ENCODE results near the gene SLIT3.

SLIT3 gene

DNA sequence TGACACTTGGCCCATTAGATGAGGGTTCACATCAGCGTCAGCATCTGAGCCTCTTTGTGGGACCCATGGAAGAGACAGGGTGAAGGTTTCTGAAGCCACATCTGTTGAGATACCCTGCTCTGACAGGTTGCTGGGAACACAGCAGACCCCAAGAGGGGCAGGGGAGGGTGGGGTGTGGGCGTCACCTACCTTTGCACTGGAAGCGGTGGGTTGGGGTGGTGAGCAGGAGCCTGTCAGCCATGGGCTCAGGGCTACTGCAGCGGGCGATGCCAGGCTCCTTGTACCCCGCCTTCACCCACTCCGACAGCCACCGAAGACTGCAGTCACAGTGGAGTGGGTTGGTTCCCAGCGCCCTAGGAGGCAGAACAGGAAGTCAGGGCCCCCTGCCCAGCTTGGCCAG, 590.2 kb downstream of the SLIT3 start:
- FAIRE-seq: no peak

GRCh38 chr5:168707716-168708695, 592.9 kb downstream of the SLIT3 start:
- FAIRE-seq: no peak

DNA sequence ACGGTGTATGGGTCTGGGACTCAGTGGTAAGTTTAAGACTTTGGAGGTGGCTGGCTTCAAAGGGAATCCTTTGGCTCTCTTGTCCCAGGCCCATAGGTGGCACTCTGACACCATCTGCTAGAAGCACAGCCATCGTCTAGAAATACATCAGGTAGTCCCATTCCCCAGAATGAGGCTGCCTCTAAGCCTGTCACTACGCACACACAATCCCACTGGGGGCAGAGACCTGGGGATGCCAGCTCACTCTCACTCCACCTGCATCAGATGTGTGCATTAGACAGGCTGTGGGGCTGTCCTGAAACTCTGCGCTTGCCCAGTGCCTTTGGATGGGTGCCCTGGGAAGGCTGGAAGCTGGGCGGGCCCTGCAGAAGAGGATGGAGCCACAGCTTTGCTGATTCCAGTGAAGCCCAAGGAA, 594.3 kb downstream of the SLIT3 start:
- no peak for FAIRE-seq

DNA sequence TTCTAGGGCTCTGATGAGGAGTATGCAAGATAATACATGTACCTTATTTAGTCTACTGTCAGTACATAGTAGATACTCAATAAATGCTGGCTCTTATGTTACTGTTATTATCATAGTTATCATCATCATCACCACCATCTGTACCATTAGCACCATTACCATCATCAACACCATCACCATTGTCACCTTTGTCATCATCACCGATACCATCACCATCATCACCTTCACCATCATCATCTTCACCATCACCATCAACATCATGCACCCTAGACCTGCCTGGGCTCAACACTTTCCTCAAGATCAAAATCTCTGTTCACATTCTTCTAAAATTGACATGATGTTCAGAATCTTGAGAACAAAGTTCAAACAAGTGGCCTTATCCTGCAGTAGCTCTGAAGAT, 595.6 kb downstream of the SLIT3 start:
- no peak for FAIRE-seq

- no peak for FAIRE-seq
These were observed 598.4 kb downstream of the SLIT3 start for GRCh38 chr5:168702511-168702910.

GRCh38 chr5:168701641-168702040, 599.3 kb downstream of the SLIT3 start:
- FAIRE-seq: no peak

GRCh38 chr5:168699002-168699401, 601.9 kb downstream of the SLIT3 start:
- no peak for FAIRE-seq

- no peak for FAIRE-seq
These were observed 603.8 kb downstream of the SLIT3 start for GRCh38 chr5:168697034-168697720.

- no peak for FAIRE-seq
These were observed 604.3 kb downstream of the SLIT3 start for GRCh38 chr5:168696611-168697010.

DNA sequence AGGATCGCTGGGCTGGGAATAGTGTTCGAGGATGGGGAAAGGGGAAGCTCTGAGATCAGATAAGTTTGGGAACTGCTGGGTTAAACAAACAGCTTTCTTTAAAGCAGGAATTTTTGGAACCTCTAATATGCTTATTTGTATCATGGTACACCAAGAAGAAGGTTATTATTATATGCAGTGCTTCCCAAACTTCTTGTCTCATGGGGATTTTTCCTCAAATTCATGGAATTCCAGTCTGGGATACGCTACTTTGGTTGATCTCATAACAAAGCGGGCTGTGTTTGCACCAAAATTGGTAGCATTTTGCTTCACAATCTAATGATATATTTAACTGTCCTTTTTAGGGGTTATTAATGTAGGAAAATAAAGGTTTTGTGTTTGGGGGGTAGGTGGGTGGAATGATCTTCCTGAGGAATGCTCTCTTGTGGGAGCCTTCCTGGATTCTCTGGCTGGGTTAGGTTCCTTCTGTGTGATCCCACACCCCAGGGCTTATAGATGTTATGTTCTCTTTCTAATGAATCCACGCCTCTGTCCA, 605.6 kb downstream of the SLIT3 start:
- FAIRE-seq: no peak

DNA sequence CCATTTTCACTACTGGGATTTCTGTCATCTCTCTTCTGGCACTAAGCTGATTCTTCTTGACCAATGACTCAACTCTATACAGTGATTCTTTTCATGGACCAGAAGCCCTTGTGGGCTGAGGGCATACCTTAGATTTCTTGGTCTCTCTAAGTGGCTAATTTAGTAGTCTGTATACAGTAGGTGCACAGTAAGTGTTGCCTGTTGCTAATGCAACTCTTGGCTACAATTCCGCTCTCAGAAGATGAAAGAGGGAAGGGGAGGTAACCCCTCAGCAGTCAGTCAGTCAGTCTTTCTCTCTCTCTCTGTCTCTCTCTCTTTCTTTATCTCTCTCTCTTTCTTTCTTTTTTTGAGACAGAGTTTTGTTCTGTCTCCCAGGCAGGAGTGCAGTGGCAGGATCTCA, 606.6 kb downstream of the SLIT3 start:
- FAIRE-seq: no peak

DNA sequence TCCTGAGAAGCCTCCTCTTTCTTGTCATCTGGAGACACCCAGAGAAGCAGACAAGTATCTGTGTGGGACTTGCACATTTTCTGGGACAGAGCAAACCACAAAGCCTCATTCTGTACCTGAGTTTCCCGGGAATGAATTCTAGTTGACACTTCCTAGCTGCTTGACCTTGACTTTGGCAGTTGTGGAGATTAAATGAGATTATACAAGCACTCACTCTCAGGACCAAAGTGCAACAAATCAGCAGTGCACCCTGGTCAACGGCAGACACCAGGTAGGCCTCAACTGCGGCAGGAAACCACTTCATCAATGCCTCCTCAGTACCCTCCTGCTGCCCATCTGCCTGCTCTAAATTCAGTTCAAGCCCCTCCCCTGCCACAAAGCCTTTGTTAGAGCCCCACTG, 607.1 kb downstream of the SLIT3 start:
- FAIRE-seq: no peak

GRCh38 chr5:168693297-168693696, 607.6 kb downstream of the SLIT3 start:
- no peak for FAIRE-seq

GRCh38 chr5:168691891-168692290, 609.0 kb downstream of the SLIT3 start:
- FAIRE-seq: no peak

- FAIRE-seq: no peak
These were observed 611.7 kb downstream of the SLIT3 start for GRCh38 chr5:168689260-168689659.

- no peak for FAIRE-seq
These were observed 614.1 kb downstream of the SLIT3 start for GRCh38 chr5:168686837-168687236.

DNA sequence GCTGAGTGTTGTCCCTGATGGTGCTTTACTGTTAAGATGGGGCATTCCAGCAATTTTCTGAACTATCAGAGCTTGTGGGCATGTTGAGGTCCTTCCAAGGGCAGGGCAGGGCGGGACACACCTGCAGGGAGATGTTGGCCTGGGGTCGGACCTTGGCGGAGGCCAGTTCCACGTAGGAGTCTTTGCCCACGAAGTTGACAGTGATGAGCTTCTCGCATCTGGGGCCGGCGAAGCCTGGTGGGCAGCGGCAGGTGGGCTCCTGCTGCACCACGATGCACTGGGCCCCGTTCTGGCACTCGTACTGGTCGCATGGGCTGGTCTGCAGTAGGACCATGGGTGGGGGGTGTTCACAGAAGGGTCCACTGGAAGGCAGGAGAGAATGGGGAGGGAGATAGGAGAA, 615.4 kb downstream of the SLIT3 start:
- no peak for FAIRE-seq

DNA sequence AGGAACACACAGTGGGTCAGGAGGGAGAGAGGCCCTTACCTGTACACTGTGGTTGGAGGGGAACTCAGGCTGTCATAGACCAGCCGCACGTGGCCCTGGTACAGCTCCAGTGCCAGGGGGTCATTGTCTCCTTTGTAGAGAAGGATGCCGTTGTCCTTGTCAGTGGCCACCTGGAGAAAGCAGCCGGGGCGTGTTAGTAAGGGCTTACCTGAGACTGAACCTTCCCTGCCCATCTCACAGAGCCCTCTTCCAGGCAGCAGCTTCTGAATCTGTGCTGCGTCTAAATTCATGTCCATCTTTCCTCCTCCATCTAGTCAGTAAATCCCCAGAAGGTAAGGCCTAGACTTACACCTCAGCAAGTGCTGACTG, 617.0 kb downstream of the SLIT3 start:
- no peak for FAIRE-seq

- no peak for FAIRE-seq
These were observed 617.6 kb downstream of the SLIT3 start for GRCh38 chr5:168683247-168683926.

GRCh38 chr5:168681556-168682183, 619.3 kb downstream of the SLIT3 start:
- no peak for FAIRE-seq

DNA sequence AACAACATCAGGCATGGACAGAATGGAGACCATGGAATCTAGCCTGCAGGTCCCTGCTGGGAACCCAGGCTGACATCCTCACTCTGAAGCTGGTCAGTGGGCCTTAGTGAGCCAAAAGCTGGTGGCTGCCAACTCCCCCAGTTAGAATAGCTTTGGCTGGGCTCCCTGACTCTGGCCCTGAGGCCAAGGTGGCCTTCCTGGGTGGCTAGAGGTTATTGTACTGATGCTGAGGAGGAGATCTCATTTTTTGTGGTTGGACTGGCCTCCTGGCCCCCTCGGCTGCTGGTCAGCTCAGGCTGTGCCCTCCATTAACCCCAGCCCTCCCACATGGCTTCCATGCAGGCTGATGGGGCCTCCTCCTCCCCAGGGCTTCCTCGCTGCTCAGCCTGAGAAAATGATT, 620.5 kb downstream of the SLIT3 start:
- FAIRE-seq: no peak

GRCh38 chr5:168679515-168679920, 621.4 kb downstream of the SLIT3 start:
- FAIRE-seq: no peak

DNA sequence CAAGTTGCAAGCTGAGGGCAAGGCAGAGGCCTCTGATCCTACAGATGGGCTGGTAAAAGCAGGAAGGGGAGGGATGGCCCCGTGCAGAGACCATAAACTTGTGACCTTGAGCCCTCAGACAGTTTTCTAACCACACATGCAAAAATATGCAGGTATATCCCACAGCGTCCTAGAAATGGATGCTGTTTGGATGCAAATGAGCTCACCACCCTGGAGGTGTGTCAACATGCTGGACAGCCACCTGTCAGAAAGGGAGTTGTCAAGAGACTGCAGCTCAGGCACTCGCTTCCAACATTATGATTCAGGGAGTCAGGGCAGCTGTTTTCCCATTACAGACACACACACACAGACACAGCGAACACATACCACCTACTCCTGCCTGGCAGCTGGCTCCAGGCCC, 624.4 kb downstream of the SLIT3 start:
- no peak for FAIRE-seq
